RPMI8226 (cell line): Measurements from ENCODE around the gene FAM228A.
"Not testable (repeated sequence)": the region's sequence is repeated elsewhere in the genome, so short reads cannot be mapped to it uniquely, and the experiment has no call there.

ENCODE experiments used
- DNase-seq: peaks from one replicate; pipeline ENCODE4 v3.0.0-alpha.2; 2015

Gene FAM228A

DNA sequence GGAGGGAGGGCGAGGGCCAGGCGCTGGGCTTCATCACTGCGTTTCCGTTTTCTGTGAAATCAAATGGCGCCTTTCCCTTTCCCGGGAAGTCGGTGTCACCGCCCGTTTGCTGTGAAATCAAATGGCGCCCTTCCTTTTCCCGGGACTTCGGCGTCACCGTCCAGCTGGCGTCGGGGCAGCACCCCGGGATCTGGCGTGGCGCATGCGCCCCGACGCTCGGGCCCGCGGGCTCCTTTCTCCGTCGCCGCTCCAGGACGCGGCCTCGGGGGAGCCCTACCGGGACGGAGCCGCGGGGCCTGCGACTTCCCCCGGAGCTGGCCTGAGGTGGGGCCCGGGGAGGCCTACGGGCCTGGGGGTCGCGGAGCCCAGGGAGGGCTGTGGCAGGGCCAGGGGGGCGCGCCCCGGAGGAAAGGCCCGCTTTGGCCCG is at the start of gene FAM228A:
Gene FAM228A (plus strand): TSS at position 203 of the 427 bp plus-strand sequence. CDS start 428 bp downstream, outside the sequence.
- no peak for DNase-seq

DNA sequence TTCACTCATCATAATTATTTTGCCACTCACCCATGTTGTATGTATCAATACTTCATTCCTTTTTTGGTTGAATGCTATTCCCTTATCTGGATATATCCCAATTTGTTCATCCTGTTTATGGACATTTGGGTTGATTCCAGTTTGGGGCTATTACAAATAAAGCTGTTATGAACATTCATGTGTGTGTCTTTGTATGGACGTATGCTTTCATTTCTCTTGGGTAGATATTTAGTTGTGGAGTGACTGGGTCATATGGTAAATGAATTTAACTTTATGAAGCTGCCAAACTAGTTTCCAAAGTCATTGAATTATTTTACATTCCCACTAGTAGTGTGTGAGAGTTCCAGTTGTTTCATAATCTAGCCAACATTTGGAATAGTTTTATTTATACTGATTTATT is 48.9 kb upstream of the FAM228A start:
- DNase-seq, result no peak

DNA sequence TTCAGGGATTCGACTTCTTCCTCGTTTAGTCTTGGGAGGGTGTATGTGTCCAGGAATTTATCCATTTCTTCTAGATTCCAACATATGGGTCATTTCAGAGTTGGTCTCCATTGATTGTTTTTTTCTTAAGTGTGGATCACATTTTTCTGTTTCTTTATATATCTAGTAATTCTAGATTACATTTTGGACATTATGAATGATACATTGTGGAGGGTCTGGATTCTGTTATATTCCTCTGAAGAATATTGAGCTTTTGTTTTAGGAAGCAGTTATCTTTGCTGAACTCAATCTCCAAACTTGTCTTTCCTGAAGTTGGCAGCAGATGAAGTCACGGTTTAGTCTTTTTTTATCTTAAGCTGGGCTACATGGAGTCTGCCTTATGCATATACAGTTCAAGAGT is 42.3 kb upstream of the FAM228A start:
- no peak for DNase-seq

- DNase-seq, result not testable (repeated sequence)
Measured at GRCh38 chr2:24140305-24140704, 34.5 kb upstream of the FAM228A start.

DNA sequence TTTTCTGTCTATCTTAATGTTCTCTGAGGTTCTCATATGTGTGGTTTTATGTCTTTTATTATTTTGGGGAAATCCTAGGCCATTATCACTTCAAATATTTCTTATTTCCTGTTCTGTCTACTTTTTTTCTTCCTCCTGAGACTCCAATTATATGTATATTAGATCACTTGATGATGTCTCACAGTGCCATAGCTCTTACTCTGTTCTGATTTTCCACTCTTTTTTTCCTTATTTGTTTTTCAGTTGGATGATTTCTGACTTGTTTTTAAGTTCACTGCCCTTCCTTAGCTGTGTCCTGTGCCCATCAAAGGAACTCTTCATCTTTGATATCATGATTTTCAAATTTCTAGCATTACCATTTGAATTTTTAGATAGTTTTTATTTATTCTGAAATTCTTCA is 27.5 kb upstream of the FAM228A start:
- no peak for DNase-seq

GRCh38 chr2:24152413-24153197 is 22.2 kb upstream of the FAM228A start:
- DNase-seq, result no peak

DNA sequence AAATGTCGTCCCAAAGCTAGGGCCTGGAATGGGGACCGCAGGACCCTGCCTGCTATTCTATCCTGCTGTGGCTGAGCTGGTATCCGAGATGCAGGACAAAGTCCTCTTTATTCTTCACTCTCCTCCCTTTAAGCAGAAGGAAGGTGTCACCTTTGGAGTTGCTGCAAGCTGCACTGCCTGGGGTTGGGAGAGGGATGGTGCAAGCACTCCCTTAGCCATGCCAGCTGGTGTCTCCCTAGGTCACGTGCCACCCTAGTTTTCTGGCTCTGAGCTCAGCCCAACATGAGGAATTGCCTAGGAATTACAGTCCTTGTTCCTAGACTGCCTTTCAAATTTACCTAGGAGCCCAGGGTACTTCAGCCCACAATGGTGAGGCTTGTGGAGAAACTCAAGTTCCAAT is 21.4 kb upstream of the FAM228A start:
- no peak for DNase-seq

GRCh38 chr2:24158131-24158530 is 16.7 kb upstream of the FAM228A start:
- DNase-seq, result no peak

DNA sequence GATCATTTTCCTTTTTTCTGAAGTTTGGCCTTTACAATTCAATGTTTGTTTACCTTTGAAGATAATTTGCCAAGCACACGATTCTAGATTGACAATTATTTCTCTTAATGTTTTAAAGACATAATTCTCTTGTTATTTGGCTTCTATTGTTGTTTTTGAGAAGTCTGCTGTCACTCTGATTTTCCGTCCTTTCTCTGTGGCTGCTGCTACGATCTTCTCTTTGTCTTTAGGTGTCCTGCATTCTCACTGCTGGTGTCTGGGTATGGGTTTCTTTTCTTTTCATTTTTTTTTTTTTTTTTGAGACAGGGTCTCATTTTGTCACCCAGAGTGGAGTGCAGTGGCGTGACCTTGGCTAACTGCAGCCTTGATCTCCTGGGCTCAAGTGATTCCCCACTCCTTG is 15.1 kb upstream of the FAM228A start:
- DNase-seq, result no peak

GRCh38 chr2:24160761-24161160 is 14.1 kb upstream of the FAM228A start:
- DNase-seq, result no peak

GRCh38 chr2:24162494-24162893 is 12.4 kb upstream of the FAM228A start:
- no peak for DNase-seq

DNA sequence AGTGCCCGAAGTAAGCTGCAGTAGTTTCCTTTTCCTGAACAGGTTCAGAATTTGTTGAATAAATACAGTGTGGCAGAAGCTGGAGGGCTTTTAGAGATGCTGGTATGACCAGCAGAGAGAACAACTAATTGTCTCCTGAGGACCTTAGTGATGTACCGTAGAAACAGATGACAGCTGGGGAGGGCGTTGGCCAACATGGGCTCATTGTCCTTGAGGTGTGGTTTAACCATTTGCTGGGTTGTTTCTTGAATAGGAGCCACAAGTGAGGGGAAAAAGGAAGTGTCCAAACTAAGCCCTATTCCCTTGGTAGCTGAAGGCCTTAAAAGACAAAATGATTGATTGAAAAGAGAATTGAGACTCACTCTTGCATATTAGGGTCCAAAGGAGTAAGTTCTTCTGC is 11.7 kb upstream of the FAM228A start:
- no peak for DNase-seq

GRCh38 chr2:24163601-24164000 is 11.3 kb upstream of the FAM228A start:
- DNase-seq, result no peak

- peak; percentile 40 for DNase-seq
Measured at GRCh38 chr2:24164416-24164973, 10.4 kb upstream of the FAM228A start.

DNA sequence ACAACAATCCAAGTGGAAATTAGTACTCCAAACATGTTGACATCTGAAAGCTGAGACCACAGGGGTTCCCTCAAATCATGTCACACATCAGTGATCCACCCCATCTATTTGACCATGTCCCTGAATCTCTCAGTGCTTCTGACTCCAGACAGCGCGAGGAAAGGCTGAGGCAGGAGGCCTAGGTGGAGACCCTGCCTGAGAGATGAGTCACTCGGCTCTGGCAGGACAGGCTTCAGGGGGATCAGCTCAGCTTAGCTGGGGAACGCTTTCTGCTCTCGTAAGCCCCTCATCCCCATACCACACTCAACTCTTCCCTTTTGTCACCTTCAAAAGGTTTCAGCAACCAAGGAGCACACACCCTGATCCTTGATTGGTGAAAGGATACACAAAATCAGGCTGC is 5.8 kb upstream of the FAM228A start:
- no peak for DNase-seq

DNA sequence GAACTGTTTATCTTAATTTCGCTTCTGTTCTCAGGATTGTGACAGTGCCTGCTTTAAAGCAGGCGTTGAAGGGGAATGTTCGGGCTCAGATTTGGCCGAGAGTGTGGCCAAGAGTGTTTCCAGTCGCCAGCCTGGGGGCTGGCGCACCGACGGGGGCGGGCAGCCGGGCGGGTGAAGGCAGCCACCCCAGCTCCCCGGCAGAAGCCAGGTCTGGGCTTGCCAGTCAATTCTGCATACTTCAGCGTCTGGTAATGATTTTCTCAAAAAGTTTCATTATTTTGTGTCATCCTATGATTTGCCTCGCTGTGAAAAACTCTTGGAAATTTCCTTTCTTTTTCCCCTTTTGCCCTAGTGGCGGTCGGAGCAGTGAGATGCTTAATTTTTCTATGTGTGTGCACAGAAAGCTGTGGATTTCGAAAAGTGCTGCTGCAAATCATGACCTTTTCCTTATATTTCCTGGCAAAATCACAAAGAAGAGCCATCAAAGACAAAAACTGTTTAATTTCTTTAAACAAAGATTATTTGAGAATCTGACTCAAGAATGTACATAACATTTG is 856 bp downstream of the FAM228A start:
- DNase-seq, result no peak

GRCh38 chr2:24176326-24176725 is 1.5 kb downstream of the FAM228A start:
- no peak for DNase-seq

DNA sequence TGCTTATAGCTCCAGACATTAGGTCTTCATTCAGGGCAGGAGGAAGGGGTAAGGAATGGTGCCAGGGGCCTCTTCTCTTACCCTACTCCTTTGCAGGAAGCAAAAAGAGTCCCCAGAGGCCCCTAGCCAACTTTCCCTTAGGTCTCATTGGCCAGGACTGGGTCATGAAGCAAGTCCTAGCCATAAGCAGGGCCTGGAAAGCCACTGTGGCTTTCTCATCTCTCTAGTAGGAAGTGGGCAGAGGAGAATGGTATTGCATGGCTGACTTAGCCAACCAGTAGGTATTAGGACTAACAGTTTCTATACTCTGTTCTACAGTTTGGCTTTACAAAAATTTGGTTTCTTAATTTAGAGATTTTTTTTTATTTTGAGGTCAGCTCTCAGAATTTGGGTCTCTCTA is 4.8 kb downstream of the FAM228A start:
- DNase-seq, result no peak

DNA sequence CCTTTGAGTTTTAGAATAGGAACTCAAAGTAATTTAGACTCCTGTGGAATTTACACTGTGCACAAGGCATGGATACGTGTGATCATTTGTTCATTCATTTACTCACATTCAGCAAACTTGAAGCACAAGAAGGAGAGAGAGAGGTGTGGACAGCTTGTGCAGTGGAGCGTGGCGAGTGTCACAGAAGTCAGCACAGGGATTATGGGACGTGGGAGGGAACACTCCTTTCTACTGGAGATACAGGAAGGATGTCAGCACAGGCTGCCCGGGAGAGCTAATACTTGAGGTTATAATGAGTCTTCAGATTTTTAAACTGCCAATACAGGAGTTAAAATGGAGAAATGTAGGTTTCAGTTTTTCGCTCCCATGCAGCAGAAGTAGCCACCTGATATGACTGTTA is 7.0 kb downstream of the FAM228A start:
- DNase-seq, result no peak

- DNase-seq, result no peak
Measured at GRCh38 chr2:24182507-24182906, 7.7 kb downstream of the FAM228A start.

- no peak for DNase-seq
Measured at GRCh38 chr2:24183366-24184069, 8.7 kb downstream of the FAM228A start.

GRCh38 chr2:24189551-24189950 is 14.7 kb downstream of the FAM228A start:
- DNase-seq, result no peak

DNA sequence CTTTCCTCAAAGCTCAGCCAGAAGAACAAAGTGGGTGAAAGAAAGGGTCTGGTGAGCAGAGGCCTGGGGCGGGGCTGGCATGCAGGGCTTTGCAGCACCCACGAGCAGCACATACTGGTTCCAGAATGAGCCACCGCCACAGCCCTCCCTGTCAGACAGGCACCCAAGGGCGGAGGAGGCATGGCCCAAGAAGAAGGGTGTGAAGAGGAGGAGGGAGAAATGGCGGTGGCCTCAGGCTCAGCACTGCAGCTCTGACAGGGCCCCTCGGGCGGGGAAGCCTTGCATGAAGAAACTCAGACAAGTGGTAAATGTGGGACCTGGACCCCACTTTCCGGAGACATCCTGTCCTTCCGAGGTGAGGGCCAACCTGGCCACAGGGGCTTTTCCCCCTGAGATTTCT is 15.7 kb downstream of the FAM228A start:
- DNase-seq, result no peak

GRCh38 chr2:24191156-24191555 is 16.3 kb downstream of the FAM228A start:
- DNase-seq, result no peak
